H1 (cell line): ENCODE results near the gene PRKCA. TPM values are rescaled to one million over a fixed set of nuclear protein-coding genes. Genes with fewer than 3 reads are reported as not detected.
A peak's percentile ranks its signal among the peaks of the same experiment; 100 is the strongest.

ENCODE experiments used
- RXRA ChIP-seq: IDR thresholded peaks from 2 replicates; pipeline ENCODE4 v1.6.1; 2011; ENCODE audit warnings: low read depth, mild to moderate bottlenecking, low read length, moderate library complexity; ENCODE audit not compliant: insufficient read depth
- TAF1 ChIP-seq: IDR thresholded peaks from 2 replicates; pipeline ENCODE4 v1.6.1; 2011; ENCODE audit warnings: mild to moderate bottlenecking, low read depth, low read length
- USF2 ChIP-seq: IDR thresholded peaks from 2 replicates; pipeline ENCODE4 v1.6.1; 2011; ENCODE audit warnings: low read length, improper control_type of control experiment
- polyA plus RNA-seq, 7 experiments: library from polyadenylated mRNA; depleted of rRNA in 3 of 7; stranded (reverse) in 5 of 7; unstranded in 2 of 7; fragments of >200 nt in 5 of 7; fragments of 200-250 nt in 2 of 7; gene quantifications; 1 replicate in 5 of 7; 2 replicates in 1 of 7; 4 replicates in 1 of 7; pipeline versions ENCODE4 v1.2.1 to v1.2.3, GENCODE V29; 2011 to 2013; ENCODE audit warnings: missing spikeins in 2 of 7, mixed read lengths in 2 of 7
- total RNA-seq: library from RNA; stranded (reverse); fragmentation: NEBNext Ultra II Directional; extraction: Animal tissue kit (Norgen Biotek cat#: 25700); gene quantifications from 2 replicates; pipeline ENCODE4 v1.2.1, GENCODE V29; 2021

PRKCA gene
- total and polyA plus RNA-seq, 2 of the 8 experiments (the other 6 are each of a cell fraction or from before 2014, with no cell fraction given) = 5.8 to 17.8 TPM

GRCh38 chr17:66474806-66475497 lies 172.5 kb downstream of the PRKCA start (continued):
- no peak for TF ChIP-seq USF2
- TF ChIP-seq RXRA = no peak
- TF ChIP-seq TAF1 = 0 out of 2 replicates have a peak, but pooled peaks have one; percentile 5
